Memory B cell (primary cell): ENCODE measurements around the gene THTPA.

Experiments
- ATAC-seq: fragments of 150-1000 bp; cut with Tn5 transposase; 2 replicates; pipeline ENCODE4 v1.10.0; 2021; ENCODE audit warnings: low read depth, mild to moderate bottlenecking, moderate library complexity
- DNase-seq, 2 donors: peaks; one replicate each; pipeline ENCODE4 v3.0.0; 2022; ENCODE audit warnings: low spot score in 2 of 2
- H3K27ac Mint-ChIP-seq: one replicate; pipeline ENCODE4 v1.8.0; 2022; ENCODE audit warnings: mild to moderate bottlenecking, moderate library complexity, mixed read lengths
- H3K27me3 Mint-ChIP-seq: one replicate; pipeline ENCODE4 v1.8.0; 2022; ENCODE audit warnings: mixed read lengths
- H3K36me3 Mint-ChIP-seq: one replicate; pipeline ENCODE4 v1.8.0; 2022; ENCODE audit warnings: mild to moderate bottlenecking, mixed read lengths
- H3K4me1 Mint-ChIP-seq: one replicate; pipeline ENCODE4 v1.8.0; 2022; ENCODE audit warnings: mixed read lengths
- H3K4me3 Mint-ChIP-seq: one replicate; pipeline ENCODE4 v1.8.0; 2022; ENCODE audit warnings: mild to moderate bottlenecking, moderate library complexity, mixed read lengths
- H3K9me3 Mint-ChIP-seq: one replicate; pipeline ENCODE4 v1.8.0; 2022; ENCODE audit warnings: mixed read lengths

Gene THTPA

GRCh38 chr14:23555533-23555881, 564 bp upstream of the THTPA start:
- H3K9me3 Mint-ChIP-seq = no peaks in the 10 kb centered on the region
- H3K4me1 Mint-ChIP-seq = peaks cover 33% of the 10 kb centered on the region
- peaks cover 7% of the 10 kb centered on the region for H3K36me3 Mint-ChIP-seq
- peak overlapping the region; percentile 93 for H3K27ac Mint-ChIP-seq
- H3K4me3 Mint-ChIP-seq = peak overlapping the region; percentile 98
- DNase-seq = no peak
- ATAC-seq = no peak
- no peaks in the 10 kb centered on the region for H3K27me3 Mint-ChIP-seq

GRCh38 chr14:23556700-23557440, 799 bp downstream of the THTPA start:
- no peak for DNase-seq
- Mint-ChIP-seq H3K36me3 (peaks cover 16% of the 10 kb centered on the region), H3K4me1 (peaks cover 38% of the 10 kb centered on the region), H3K9me3 (no peaks in the 10 kb centered on the region), H3K27me3 (no peaks in the 10 kb centered on the region), H3K27ac (peak overlapping the region; percentile 93), H3K4me3 (peak overlapping the region; percentile 98)
- no peak for ATAC-seq

- no peak for ATAC-seq
These were observed 1.4 kb downstream of the THTPA start for GRCh38 chr14:23557521-23557920.

GRCh38 chr14:23557946-23558345, 1.9 kb downstream of the THTPA start:
- Mint-ChIP-seq H3K36me3 (peaks cover 19% of the 10 kb centered on the region), H3K9me3 (no peaks in the 10 kb centered on the region), H3K27me3 (no peaks in the 10 kb centered on the region), H3K4me1 (peaks cover 40% of the 10 kb centered on the region), H3K27ac (peak overlapping the region; percentile 51), H3K4me3 (peak overlapping the region; percentile 33)
- ATAC-seq (no peak), DNase-seq (no peak)

More at GRCh38 chr14:23557521-23557920, 1.4 kb downstream of the THTPA start:
- no peaks in the 10 kb centered on the region for H3K27me3 Mint-ChIP-seq
- peak overlapping the region; percentile 51 for H3K27ac Mint-ChIP-seq
- no peak for DNase-seq
- peak overlapping the region; percentile 33 for H3K4me3 Mint-ChIP-seq
- peaks cover 16% of the 10 kb centered on the region for H3K36me3 Mint-ChIP-seq
- H3K4me1 Mint-ChIP-seq = peaks cover 37% of the 10 kb centered on the region
- no peaks in the 10 kb centered on the region for H3K9me3 Mint-ChIP-seq

- Mint-ChIP-seq H3K4me1 (peaks cover 44% of the 10 kb centered on the region), H3K36me3 (peaks cover 21% of the 10 kb centered on the region)
These were observed 2.4 kb downstream of the THTPA start for GRCh38 chr14:23558346-23559009.

GRCh38 chr14:23559010-23559925, 3.2 kb downstream of the THTPA start:
- H3K27ac Mint-ChIP-seq = no peak overlapping the region

More at GRCh38 chr14:23558346-23559009, 2.4 kb downstream of the THTPA start:
- ATAC-seq (no peak), DNase-seq (no peak)
- H3K9me3 Mint-ChIP-seq = no peaks in the 10 kb centered on the region
- no peaks in the 10 kb centered on the region for H3K27me3 Mint-ChIP-seq
- H3K27ac Mint-ChIP-seq = peak overlapping the region; percentile 51
- H3K4me3 Mint-ChIP-seq = no peak overlapping the region

GRCh38 chr14:23559926-23560520, 4.0 kb downstream of the THTPA start:
- Mint-ChIP-seq H3K27ac (no peak overlapping the region), H3K36me3 (peaks cover 31% of the 10 kb centered on the region), H3K27me3 (no peaks in the 10 kb centered on the region), H3K4me1 (peaks cover 50% of the 10 kb centered on the region), H3K4me3 (no peak overlapping the region), H3K9me3 (no peaks in the 10 kb centered on the region)
- DNase-seq = no peak
- ATAC-seq = no peak

More at GRCh38 chr14:23559010-23559925, 3.2 kb downstream of the THTPA start:
- Mint-ChIP-seq H3K4me1 (peaks cover 49% of the 10 kb centered on the region), H3K36me3 (peaks cover 26% of the 10 kb centered on the region), H3K9me3 (no peaks in the 10 kb centered on the region), H3K27me3 (no peaks in the 10 kb centered on the region), H3K4me3 (no peak overlapping the region)
- ATAC-seq (no peak), DNase-seq (peak; percentile 61 to 69)

GRCh38 chr14:23561259-23561658, 5.2 kb downstream of the THTPA start:
- peak overlapping the region; percentile 77 for H3K27ac Mint-ChIP-seq

GRCh38 chr14:23561873-23562821, 6.1 kb downstream of the THTPA start:
- Mint-ChIP-seq H3K9me3 (no peaks in the 10 kb centered on the region), H3K4me3 (no peak overlapping the region), H3K27ac (peak overlapping the region; percentile 77), H3K27me3 (no peaks in the 10 kb centered on the region), H3K4me1 (peaks cover 47% of the 10 kb centered on the region), H3K36me3 (peaks cover 31% of the 10 kb centered on the region)
- DNase-seq = no peak
- no peak for ATAC-seq

More at GRCh38 chr14:23561259-23561658, 5.2 kb downstream of the THTPA start:
- Mint-ChIP-seq H3K4me1 (peaks cover 48% of the 10 kb centered on the region), H3K9me3 (no peaks in the 10 kb centered on the region), H3K36me3 (peaks cover 31% of the 10 kb centered on the region), H3K27me3 (no peaks in the 10 kb centered on the region), H3K4me3 (no peak overlapping the region)
- ATAC-seq = no peak
- DNase-seq = no peak

- no peak overlapping the region for H3K4me3 Mint-ChIP-seq
These were observed 6.9 kb downstream of the THTPA start for GRCh38 chr14:23562822-23563472.

GRCh38 chr14:23563473-23564180, 7.6 kb downstream of the THTPA start:
- Mint-ChIP-seq H3K4me3 (no peak overlapping the region), H3K4me1 (peaks cover 43% of the 10 kb centered on the region), H3K27me3 (no peaks in the 10 kb centered on the region), H3K9me3 (no peaks in the 10 kb centered on the region), H3K27ac (peak overlapping the region; percentile 80), H3K36me3 (peaks cover 31% of the 10 kb centered on the region)
- DNase-seq (no peak), ATAC-seq (no peak)

More at GRCh38 chr14:23562822-23563472, 6.9 kb downstream of the THTPA start:
- Mint-ChIP-seq H3K4me1 (peaks cover 43% of the 10 kb centered on the region), H3K9me3 (no peaks in the 10 kb centered on the region), H3K27ac (no peak overlapping the region), H3K27me3 (no peaks in the 10 kb centered on the region), H3K36me3 (peaks cover 31% of the 10 kb centered on the region)
- DNase-seq (peak; percentile 58 to 65), ATAC-seq (peak; percentile 12)
